ENCODE data around the gene MT1B.

Gene MT1B

DNA sequence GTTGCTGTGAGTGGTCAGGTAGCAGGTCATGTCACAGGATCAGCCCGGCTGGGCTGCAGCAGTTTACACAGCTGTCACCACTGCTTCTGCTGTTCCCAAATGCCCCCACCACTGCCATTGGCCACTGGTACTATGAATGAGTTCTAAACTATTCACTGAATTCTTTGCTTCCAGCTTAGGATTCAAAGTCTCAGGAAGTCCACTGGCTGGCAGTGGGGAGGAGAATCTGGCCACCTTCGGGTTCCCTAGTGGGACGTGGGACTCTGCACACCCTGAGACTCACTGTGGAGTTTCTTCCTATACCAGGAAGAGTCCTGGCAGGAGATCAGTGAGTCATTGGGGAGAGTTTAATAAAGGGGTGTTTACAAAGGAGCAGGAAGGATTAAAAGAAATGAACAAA lies 37.5 kb downstream of the MT1B start:
- no peak for DNase-seq

DNA sequence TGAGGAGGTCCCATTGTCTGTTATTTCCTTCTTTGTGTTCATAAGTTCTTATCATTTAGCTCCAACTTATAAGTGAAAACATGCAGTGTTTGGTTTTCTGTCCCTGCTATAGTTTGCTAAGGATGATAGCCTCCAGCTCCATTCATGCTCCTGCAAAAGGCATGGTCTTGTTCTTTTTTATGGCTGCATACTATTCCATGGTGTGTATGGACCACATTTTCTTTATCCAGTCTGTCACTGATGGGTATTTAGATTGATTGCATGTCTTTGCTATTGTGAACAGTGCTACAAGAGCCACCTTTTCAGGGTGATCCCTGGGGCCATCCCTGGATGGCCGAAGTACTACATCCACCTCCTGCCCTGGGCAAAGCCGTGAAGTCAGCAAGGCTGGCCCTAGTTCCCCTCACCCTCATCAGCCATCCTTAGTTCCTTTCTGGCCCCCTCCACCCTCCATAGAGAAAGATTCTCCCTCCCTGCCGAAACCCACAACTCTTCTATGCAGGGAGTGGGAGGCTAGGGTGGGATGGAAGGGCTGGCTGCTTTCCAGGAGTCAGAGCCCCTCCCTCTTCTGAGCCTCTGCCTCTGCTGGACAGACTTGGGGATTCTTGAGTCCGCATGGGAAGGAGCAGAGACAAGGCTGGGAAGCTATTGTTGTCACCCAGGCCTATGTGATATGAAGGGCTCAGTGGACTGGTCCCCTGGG lies 38.9 kb downstream of the MT1B start:
- DNase-seq = no peak

DNA sequence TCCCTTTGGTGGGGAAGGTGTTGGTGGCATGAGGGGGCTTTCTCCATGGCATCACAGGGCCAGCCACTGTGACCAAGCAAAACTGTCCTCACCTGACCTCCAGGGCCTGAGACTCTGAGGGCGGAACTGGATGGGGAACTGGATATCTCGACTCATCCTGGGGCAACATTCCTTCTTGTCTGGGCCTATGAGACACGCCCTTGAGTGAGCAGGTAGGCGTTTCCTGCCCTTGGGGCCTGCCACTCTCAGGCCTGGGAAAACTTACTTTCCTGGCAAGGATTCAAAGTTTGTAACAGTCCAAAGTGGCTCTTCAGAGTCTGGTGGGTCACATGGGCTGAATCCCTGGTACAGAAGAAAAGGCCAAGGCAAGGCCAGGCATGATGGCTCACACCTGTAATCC lies 40.2 kb downstream of the MT1B start:
- no peak for DNase-seq

DNA sequence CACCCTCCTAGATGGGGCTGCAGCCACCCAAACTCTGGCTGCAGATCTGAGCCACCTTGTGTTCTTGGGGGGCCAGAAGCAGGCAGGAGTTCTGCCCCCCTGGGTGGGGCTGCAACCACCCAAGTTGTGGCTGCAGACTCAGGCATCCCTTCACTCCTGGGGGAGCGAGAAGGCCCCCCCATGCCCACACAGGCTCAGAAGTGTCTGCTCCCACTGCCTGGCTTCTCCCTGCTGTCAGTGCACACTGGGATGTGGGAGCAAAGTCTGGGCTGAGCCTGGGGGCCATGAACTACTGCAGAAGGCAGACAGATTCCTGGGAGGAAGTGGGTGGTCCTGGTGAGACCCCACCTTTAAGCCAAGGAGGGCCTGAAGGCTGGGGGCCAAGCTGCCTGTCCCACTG lies 43.6 kb downstream of the MT1B start:
- no peak for DNase-seq

DNA sequence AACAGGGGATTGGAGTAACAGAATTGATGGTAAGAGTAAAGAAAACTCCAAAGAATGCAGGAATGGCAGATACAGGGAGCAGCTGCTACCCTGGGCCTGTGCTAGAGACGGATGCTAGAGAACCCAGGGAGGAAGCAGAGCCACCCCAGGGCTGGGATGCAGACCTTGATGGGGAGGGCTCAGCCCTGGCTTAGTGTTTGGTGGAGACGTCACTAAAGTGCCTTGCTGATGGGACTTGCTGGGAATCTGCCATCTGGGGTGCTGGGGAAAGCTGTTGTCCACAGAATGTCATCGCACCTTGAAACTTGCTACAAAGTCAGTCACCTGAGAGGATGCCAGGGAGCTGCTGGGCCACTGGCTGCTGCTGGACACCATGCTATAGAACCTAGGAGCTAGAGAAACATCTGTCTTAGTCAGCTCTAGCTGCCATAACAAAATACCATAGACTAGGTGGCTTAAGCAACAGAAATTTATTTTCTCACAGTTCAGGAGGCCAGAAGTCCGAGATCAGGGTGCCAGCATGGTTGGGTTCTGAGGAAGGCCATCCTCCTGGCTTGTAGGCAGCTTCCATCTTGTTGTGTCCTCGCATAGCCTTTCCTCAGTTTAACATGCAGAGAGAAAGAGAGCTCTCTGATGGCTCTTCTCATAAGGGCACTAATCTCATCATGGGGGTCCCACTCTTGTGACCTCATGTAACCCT lies 45.9 kb downstream of the MT1B start:
- DNase-seq = no peak

DNA sequence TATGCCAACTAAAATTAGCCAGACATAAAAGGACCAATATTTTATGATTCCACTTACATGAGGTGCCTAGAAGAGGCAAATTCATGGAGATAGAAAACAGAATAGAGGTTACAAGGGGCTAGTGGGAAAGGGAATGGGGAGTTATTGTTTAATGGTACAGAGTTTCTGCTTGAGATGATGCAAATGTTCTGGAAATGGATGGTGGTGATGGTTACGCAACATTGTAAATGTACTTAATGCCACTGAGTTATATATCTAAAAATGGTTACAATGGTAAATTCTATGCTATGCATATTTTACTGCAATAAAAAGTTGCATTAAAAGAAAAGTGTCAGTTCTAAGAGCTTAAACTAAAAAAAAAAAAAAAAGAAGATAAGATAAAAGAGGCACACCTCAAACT lies 48.5 kb downstream of the MT1B start:
- DNase-seq = no peak

DNA sequence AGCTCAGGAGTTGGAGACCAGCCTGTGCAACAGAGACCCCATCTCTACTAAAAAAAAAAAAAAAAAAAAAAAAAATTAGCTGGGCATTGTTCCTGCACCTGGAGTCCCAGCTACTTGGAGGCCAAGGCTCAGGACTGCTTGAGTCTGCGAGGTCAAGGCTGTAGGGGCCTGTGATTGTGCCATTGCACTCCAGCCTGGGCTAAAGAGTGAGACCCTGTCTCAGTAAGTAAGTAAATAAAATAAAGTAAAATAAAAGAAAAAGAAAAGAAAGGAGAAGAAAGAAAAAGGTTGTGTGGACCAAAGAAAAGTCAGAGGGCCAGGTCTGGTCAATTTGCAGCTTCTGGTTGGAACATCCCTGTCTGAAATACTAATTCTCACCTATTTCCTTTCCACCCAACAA lies 48.9 kb downstream of the MT1B start:
- no peak for DNase-seq

DNA sequence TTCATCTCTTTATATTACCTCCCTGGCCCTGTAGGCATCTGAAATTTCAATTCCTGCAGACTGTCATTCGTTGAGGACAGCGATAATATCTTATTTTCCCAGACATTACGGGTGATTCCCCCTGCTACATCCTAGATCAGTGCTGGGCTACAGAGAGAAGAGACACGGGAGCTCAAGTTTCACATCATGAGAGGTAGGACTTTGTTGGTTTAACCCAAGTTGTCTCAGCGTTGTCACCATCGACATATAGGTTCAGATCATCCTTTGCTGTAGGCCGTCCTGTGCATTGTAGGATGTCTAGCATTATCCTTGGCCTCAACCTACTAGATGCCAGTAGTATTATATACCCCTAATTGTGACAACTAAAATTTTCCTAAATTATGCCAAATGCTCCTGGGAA lies 49.8 kb downstream of the MT1B start:
- no peak for DNase-seq
